Measurements from ENCODE around the gene SYNE4. TPM values are rescaled to one million over a fixed set of nuclear protein-coding genes. Genes with fewer than 3 reads are reported as not detected.

SYNE4 gene
- total RNA-seq, 1 donor: under 0.01 TPM

DNA sequence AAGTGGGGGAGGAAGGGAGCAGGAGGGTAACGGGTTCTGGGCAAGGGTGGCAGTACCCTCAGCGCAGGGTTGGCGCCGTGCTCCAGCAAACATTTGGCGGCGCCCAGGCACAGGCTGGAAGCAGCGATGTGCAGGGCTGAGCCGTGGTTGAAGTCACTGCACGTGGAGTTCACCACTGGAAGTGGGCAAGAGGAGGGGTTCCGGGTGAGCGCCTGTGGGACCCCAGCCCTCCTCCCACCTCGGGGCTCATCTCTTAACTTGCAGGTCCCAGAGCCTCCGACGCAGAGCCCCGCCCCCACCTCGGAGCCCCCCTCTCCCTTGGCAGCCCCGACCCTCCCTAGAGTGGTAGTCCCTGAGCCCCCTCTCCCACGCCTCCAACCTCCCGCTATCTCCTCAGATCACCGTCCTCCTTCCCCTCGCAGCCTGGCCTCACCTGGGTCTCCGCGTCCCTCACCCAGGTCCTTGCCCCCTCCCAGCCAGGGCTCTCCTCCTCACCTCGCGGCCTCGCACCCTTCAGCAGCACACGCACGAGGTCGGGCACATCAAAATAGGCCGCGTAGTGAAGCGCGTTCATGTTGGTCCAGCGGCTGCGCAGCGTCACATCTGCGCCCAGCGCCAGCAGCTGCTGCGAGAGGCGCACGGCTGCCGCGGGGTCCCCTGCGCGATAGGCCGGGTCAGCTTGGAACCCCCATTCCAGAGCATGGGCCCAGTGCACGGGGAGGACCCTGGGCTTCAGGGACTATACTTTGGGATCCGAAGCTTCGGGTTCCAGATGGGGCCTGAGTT lies 17.7 kb upstream of the SYNE4 start:
- no peaks in the 10 kb centered on the region for H3K79me2 ChIP-seq (ENCODE audit: insufficient read depth, low read length)
- no peak overlapping the region for H3K4me3 ChIP-seq (ENCODE audit: insufficient read depth, low read length)
- H3K36me3 ChIP-seq (ENCODE audit: insufficient read depth, low read length): peaks cover 36% of the 10 kb centered on the region
- no peaks in the 10 kb centered on the region for H3K4me1 ChIP-seq (ENCODE audit: insufficient read depth, low read length)
- TF ChIP-seq, protein P1, sequence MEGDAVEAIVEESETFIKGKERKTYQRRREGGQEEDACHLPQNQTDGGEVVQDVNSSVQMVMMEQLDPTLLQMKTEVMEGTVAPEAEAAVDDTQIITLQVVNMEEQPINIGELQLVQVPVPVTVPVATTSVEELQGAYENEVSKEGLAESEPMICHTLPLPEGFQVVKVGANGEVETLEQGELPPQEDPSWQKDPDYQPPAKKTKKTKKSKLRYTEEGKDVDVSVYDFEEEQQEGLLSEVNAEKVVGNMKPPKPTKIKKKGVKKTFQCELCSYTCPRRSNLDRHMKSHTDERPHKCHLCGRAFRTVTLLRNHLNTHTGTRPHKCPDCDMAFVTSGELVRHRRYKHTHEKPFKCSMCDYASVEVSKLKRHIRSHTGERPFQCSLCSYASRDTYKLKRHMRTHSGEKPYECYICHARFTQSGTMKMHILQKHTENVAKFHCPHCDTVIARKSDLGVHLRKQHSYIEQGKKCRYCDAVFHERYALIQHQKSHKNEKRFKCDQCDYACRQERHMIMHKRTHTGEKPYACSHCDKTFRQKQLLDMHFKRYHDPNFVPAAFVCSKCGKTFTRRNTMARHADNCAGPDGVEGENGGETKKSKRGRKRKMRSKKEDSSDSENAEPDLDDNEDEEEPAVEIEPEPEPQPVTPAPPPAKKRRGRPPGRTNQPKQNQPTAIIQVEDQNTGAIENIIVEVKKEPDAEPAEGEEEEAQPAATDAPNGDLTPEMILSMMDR (IDR thresholded peaks at IDR 0.05; ENCODE audit: extremely low read depth, low read depth, low read length): no peak
- H3K9me3 ChIP-seq (ENCODE audit: low read depth, low read length): no peaks in the 10 kb centered on the region
- H2AFZ ChIP-seq (ENCODE audit: low read length): no peak overlapping the region
- H3K27me3 ChIP-seq (ENCODE audit: insufficient read depth, low read length): no peaks in the 10 kb centered on the region
- no peak overlapping the region for H3K4me2 ChIP-seq (ENCODE audit: insufficient read depth, low read length)
- no peak for DNase-seq (ENCODE audit: insufficient read length, low spot score, missing footprints)
- H3K27ac ChIP-seq (ENCODE audit: low read depth, low read length): no peak overlapping the region
- H4K20me1 ChIP-seq (ENCODE audit: insufficient read depth, low read length): peaks cover 3% of the 10 kb centered on the region

DNA sequence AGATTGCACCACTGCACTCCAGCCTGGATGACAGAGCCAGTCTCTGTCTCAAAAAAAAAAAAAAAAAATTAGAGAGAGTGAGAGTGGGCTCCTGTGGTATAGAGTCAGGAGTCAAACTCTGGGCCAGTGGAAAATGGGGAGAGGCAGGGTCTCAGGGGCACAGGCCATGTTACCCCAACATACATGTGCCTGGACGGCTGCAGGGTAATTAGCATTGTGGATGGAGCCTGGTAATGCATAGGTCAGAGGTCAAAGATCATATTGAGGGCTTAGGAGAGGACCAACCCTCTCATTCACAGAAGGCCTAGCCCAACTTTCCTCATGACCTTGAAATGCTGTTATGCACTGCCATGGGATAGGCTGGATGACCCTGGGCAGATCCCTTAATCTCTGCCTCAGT lies 16.9 kb upstream of the SYNE4 start:
- H3K27ac ChIP-seq (ENCODE audit: low read depth, low read length): no peak overlapping the region

DNA sequence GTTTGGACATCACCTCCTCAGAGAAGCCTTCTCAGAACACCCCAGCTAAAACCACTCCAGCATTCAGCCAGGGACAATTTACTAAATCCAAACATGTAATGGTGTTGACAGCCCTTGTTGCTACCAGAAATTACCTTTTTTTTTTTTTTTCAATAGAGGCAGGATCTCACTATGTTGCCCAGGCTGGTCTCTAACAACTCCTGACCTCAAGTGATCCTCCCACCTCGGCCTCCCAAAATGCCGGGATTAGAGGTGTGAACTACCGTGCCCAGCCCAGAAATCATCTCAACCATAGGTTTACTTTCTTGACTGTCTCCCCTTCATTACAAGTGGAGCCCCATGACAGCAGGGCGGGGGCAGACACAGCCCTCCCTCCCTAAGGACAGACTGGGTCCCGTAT lies 14.8 kb upstream of the SYNE4 start:
- peaks cover 55% of the 10 kb centered on the region for H3K36me3 ChIP-seq (ENCODE audit: insufficient read depth, low read length)
- no peak for DNase-seq (ENCODE audit: insufficient read length, low spot score, missing footprints)
- H3K27ac ChIP-seq (ENCODE audit: low read depth, low read length): no peak overlapping the region
- no peak overlapping the region for H2AFZ ChIP-seq (ENCODE audit: low read length)
- no peaks in the 10 kb centered on the region for H4K20me1 ChIP-seq (ENCODE audit: insufficient read depth, low read length)
- H3K27me3 ChIP-seq (ENCODE audit: insufficient read depth, low read length): no peaks in the 10 kb centered on the region
- no peaks in the 10 kb centered on the region for H3K9me3 ChIP-seq (ENCODE audit: low read depth, low read length)
- H3K4me3 ChIP-seq (ENCODE audit: insufficient read depth, low read length): no peak overlapping the region
- TF ChIP-seq, protein P1 (IDR thresholded peaks at IDR 0.05; ENCODE audit: extremely low read depth, low read depth, low read length): no peak
- no peaks in the 10 kb centered on the region for H3K79me2 ChIP-seq (ENCODE audit: insufficient read depth, low read length)
- H3K4me2 ChIP-seq (ENCODE audit: insufficient read depth, low read length): no peak overlapping the region
- H3K4me1 ChIP-seq (ENCODE audit: insufficient read depth, low read length): no peaks in the 10 kb centered on the region

More for the DNA sequence above, 16.9 kb upstream of the SYNE4 start:
- H2AFZ ChIP-seq (ENCODE audit: low read length): no peak overlapping the region
- H3K4me2 ChIP-seq (ENCODE audit: insufficient read depth, low read length): no peak overlapping the region
- H3K36me3 ChIP-seq (ENCODE audit: insufficient read depth, low read length): peaks cover 43% of the 10 kb centered on the region
- no peaks in the 10 kb centered on the region for H3K9me3 ChIP-seq (ENCODE audit: low read depth, low read length)
- TF ChIP-seq, protein P1 (IDR thresholded peaks at IDR 0.05; ENCODE audit: extremely low read depth, low read depth, low read length): no peak
- H3K79me2 ChIP-seq (ENCODE audit: insufficient read depth, low read length): no peaks in the 10 kb centered on the region
- no peak for DNase-seq (ENCODE audit: insufficient read length, low spot score, missing footprints)
- H3K4me3 ChIP-seq (ENCODE audit: insufficient read depth, low read length): no peak overlapping the region
- H3K27me3 ChIP-seq (ENCODE audit: insufficient read depth, low read length): no peaks in the 10 kb centered on the region
- no peaks in the 10 kb centered on the region for H3K4me1 ChIP-seq (ENCODE audit: insufficient read depth, low read length)
- H4K20me1 ChIP-seq (ENCODE audit: insufficient read depth, low read length): peaks cover 3% of the 10 kb centered on the region

DNA sequence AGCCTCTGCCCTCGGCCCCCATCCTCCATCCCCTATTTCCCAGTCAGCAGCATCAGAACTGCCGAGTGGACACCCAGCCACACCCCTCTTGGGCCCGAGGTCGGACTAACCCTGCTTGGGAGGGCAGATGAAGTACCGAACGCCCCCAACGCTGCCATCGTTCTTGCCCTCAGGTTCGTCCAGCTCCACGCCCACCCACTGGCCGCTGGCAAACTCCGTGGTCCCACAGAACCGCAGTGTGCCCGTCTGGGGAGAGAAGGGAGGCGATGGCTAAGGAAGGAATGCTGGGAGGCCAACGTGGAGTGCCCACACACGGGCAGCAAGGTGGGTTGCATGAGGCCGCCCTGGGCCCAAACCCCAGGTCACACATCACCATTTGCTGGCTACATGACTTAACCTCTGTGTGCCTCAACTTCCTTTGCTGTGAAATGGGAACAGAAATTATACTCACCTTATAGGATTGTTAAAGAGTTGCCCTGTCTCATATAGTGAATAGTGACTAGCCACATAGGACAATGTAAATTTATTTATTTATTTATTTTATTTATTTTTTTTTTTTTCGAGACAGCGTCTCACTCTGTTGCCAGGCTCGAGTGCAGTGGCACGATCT lies 10.6 kb upstream of the SYNE4 start:
- Histone ChIP-seq H3K4me3 (ENCODE audit: insufficient read depth, low read length) (no peak overlapping the region), H2AFZ (ENCODE audit: low read length) (no peak overlapping the region), H3K4me1 (ENCODE audit: insufficient read depth, low read length) (peaks cover 4% of the 10 kb centered on the region), H3K79me2 (ENCODE audit: insufficient read depth, low read length) (no peaks in the 10 kb centered on the region), H3K27ac (ENCODE audit: low read depth, low read length) (no peak overlapping the region), H3K9me3 (ENCODE audit: low read depth, low read length) (no peaks in the 10 kb centered on the region), H4K20me1 (ENCODE audit: insufficient read depth, low read length) (no peaks in the 10 kb centered on the region), H3K36me3 (ENCODE audit: insufficient read depth, low read length) (peaks cover 60% of the 10 kb centered on the region), H3K27me3 (ENCODE audit: insufficient read depth, low read length) (no peaks in the 10 kb centered on the region), H3K4me2 (ENCODE audit: insufficient read depth, low read length) (no peak overlapping the region)
- TF ChIP-seq, protein P1 (IDR thresholded peaks at IDR 0.05; ENCODE audit: extremely low read depth, low read depth, low read length): no peak
- no peak for DNase-seq (ENCODE audit: insufficient read length, low spot score, missing footprints)
